CD8-positive, alpha-beta memory T cell (primary cell): ENCODE results near the gene CDIP1. TPM values are rescaled to one million over a fixed set of nuclear protein-coding genes. Genes with fewer than 3 reads are reported as not detected.

Experiments
- polyA plus RNA-seq: library from polyadenylated mRNA; unstranded; fragments of 300-500 nt; fragmentation: Illumina TruSeq; gene quantifications from one replicate; pipeline ENCODE4 v1.2.3, GENCODE V29; 2021
- total RNA-seq, 2 experiments: library from RNA; stranded (reverse); gene quantifications; one replicate each; pipeline ENCODE4 v1.2.3, GENCODE V29; 2021

CDIP1 gene
- total and polyA plus RNA-seq, 3 experiments from 2014 or later: 21.8 to 32.1 (median 28.4) TPM

Other genes with a start within 250 kb of the CDIP1 start
- under 1 TPM; 0.13 to 0.26 TPM for gene GLIS2, start 222.7 kb downstream of the CDIP1 start, total RNA-seq
- gene GLIS2, start 222.7 kb downstream of the CDIP1 start, polyA plus RNA-seq: not detected
- gene PAM16, start 187.5 kb downstream of the CDIP1 start, total RNA-seq: 10 to 100 TPM; 66.6 to 70.2 TPM
- 38.6 TPM for gene PAM16, start 187.5 kb downstream of the CDIP1 start, polyA plus RNA-seq
- gene VASN, start 166.9 kb downstream of the CDIP1 start, total RNA-seq: under 1 TPM in 1 of 2 experiments, not detected in 1; 0.31 TPM
- gene VASN, start 166.9 kb downstream of the CDIP1 start, polyA plus RNA-seq: not detected
- gene CORO7, start 122.2 kb downstream of the CDIP1 start, total RNA-seq: 10 to 100 TPM; 92.0 to 96.3 TPM
- gene CORO7, start 122.2 kb downstream of the CDIP1 start, polyA plus RNA-seq: 129 TPM
- gene DNAJA3, start 112.9 kb downstream of the CDIP1 start, total RNA-seq: 100 to 1,000 TPM; 104 to 108 TPM
- 51.1 TPM for gene DNAJA3, start 112.9 kb downstream of the CDIP1 start, polyA plus RNA-seq
- 10 to 100 TPM; 63.8 to 65.8 TPM for gene NMRAL1, start 64.1 kb downstream of the CDIP1 start, total RNA-seq
- 75.4 TPM for gene NMRAL1, start 64.1 kb downstream of the CDIP1 start, polyA plus RNA-seq
- 10 to 100 TPM; 87.5 to 95.2 TPM for gene HMOX2, start 62.4 kb downstream of the CDIP1 start, total RNA-seq
- 178 TPM for gene HMOX2, start 62.4 kb downstream of the CDIP1 start, polyA plus RNA-seq
- gene C16orf96, start 17.6 kb upstream of the CDIP1 start, total RNA-seq: under 1 TPM; 0.07 to 0.11 TPM
- 0.05 TPM for gene C16orf96, start 17.6 kb upstream of the CDIP1 start, polyA plus RNA-seq
- gene UBALD1, start 76.1 kb upstream of the CDIP1 start, total RNA-seq: 10 to 100 TPM; 18.7 to 22.3 TPM
- 4.9 TPM for gene UBALD1, start 76.1 kb upstream of the CDIP1 start, polyA plus RNA-seq
- gene MGRN1, start 86.1 kb upstream of the CDIP1 start, total RNA-seq: 10 to 100 TPM; 67.3 to 69.7 TPM
- 6.4 TPM for gene MGRN1, start 86.1 kb upstream of the CDIP1 start, polyA plus RNA-seq
- gene NUDT16L1, start 154.8 kb upstream of the CDIP1 start, total RNA-seq: 10 to 100 TPM; 40.6 to 47.7 TPM
- 89.2 TPM for gene NUDT16L1, start 154.8 kb upstream of the CDIP1 start, polyA plus RNA-seq
- 10 to 100 TPM; 16.9 to 18.5 TPM for gene ANKS3, start 195.5 kb upstream of the CDIP1 start, total RNA-seq
- 4.3 TPM for gene ANKS3, start 195.5 kb upstream of the CDIP1 start, polyA plus RNA-seq
- under 1 TPM; 0.15 to 0.31 TPM for gene DNAAF8, start 195.8 kb upstream of the CDIP1 start, total RNA-seq
- 0.35 TPM for gene DNAAF8, start 195.8 kb upstream of the CDIP1 start, polyA plus RNA-seq
- 10 to 100 TPM; 12.7 to 13.7 TPM for gene ZNF500, start 228.4 kb upstream of the CDIP1 start, total RNA-seq
- gene ZNF500, start 228.4 kb upstream of the CDIP1 start, polyA plus RNA-seq: 15.2 TPM
- not detected for gene SEPTIN12, start 249.6 kb upstream of the CDIP1 start, total RNA-seq
- gene SEPTIN12, start 249.6 kb upstream of the CDIP1 start, polyA plus RNA-seq: not detected